Tibial nerve (tissue), 4 donors: Measurements from ENCODE around the gene EML6. TPM values are rescaled to one million over a fixed set of nuclear protein-coding genes. Genes with fewer than 3 reads are reported as not detected.

Source experiments
- DNase-seq, 2 donors: peaks; one replicate each; pipeline ENCODE4 v3.0.0-alpha.2; 2019; ENCODE audit warnings: low spot score in 2 of 2
- H3K27ac ChIP-seq, 4 donors: fragments of 200-600 bp; sonication (generic) in 3 of 4; one replicate each; pipeline ENCODE4 v1.5.1; 2017 to 2019; ENCODE audit warnings: mild to moderate bottlenecking in 1 of 4
- H3K27me3 ChIP-seq, 2 donors: fragments of 200-600 bp; sonication (generic) in 1 of 2; one replicate each; pipeline versions ENCODE4 v1.5.1 to v1.6.0; 2017 to 2019
- H3K36me3 ChIP-seq, 3 donors: fragments of 200-600 bp; sonication (generic); one replicate each; pipeline ENCODE4 v1.5.1; 2018 to 2019
- H3K4me1 ChIP-seq, 4 donors: fragments of 200-600 bp; sonication (generic) in 3 of 4; one replicate each; pipeline ENCODE4 v1.5.1; 2017 to 2019
- H3K4me3 ChIP-seq, 4 donors: fragments of 200-600 bp; sonication (generic) in 3 of 4; one replicate each; pipeline ENCODE4 v1.5.1; 2017 to 2019; ENCODE audit warnings: mild to moderate bottlenecking in 1 of 4, moderate library complexity in 1 of 4
- H3K9me3 ChIP-seq, 4 donors: fragments of 200-600 bp; sonication (generic) in 3 of 4; one replicate each; pipeline ENCODE4 v1.5.1; 2017 to 2019
- EP300 ChIP-seq, 2 donors: sonication (generic); formaldehyde crosslinking; IDR thresholded peaks; one replicate each; pipeline ENCODE4 v1.6.1; 2017; ENCODE audit warnings: antibody characterized with exemption in 2 of 2, mild to moderate bottlenecking in 1 of 2
- POLR2A ChIP-seq, 2 donors: fragments of 450-650 bp; IDR thresholded peaks; one replicate each; pipeline ENCODE4 v1.6.1; 2017; ENCODE audit warnings: antibody characterized with exemption in 2 of 2, mild to moderate bottlenecking in 2 of 2, moderate library complexity in 2 of 2
- WGBS, 2 donors: methylation state at CpG; one replicate each; pipeline ENCODE4 v1.1.5; 2018; 5-methylcytosine and 5-hydroxymethylcytosine counted together
- total RNA-seq, 4 donors: library from RNA; depleted of rRNA; stranded (reverse); fragments of >200 nt; gene quantifications; one replicate each; pipeline ENCODE4 v1.1.0, GENCODE V29; 2016
- TF ChIP-seq, protein P1 (sequence below), 5 experiments: fragments of 200-600 bp in 3 of 5; fragments of 450-650 bp in 2 of 5; sonication (generic) in 3 of 5; IDR thresholded peaks; one replicate each; pipeline ENCODE4 v1.5.1; 2016 to 2019; ENCODE audit warnings: antibody characterized with exemption in 5 of 5, mild to moderate bottlenecking in 3 of 5, moderate library complexity in 2 of 5

The EML6 gene
- total RNA-seq, 4 donors from 2014 or later = 0.60 to 18.0 (median 0.93) TPM

DNA sequence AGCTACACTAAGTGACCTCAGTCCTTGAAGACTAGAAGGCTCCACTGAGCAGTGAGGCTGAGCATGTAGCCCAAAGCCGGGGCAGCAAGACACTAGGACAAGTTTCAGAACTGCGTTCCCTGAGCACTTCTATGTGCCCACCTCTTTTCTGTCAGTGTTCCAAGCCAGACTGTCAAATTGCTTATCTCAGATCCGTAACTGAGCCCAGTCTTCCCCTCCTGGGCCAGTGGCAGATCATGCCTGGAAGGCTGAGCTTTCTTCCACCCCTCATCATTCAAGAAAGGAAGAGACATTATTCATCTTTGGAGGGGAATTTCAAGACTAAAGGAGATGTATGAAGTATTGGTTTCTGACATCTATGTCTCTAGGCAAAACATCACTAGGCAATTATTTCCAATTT lies 49.8 kb downstream of the EML6 start:
- Histone ChIP-seq H3K9me3 (peaks cover 0 to 17% (median 3%) of the 10 kb centered on the region in 4 donors), H3K4me3 (no peak overlapping the region), H3K27me3 (no peaks in the 10 kb centered on the region), H3K36me3 (no peaks in the 10 kb centered on the region), H3K27ac (no peak overlapping the region), H3K4me1 (no peaks in the 10 kb centered on the region)
- WGBS, 2 donors = 86 to 92% methylated on average over 3 of the region's 3 CpGs
- TF ChIP-seq EP300 (IDR thresholded peaks at IDR 0.05) (no peak), POLR2A (IDR thresholded peaks at IDR 0.05) (no peak)
- TF ChIP-seq, protein P1, sequence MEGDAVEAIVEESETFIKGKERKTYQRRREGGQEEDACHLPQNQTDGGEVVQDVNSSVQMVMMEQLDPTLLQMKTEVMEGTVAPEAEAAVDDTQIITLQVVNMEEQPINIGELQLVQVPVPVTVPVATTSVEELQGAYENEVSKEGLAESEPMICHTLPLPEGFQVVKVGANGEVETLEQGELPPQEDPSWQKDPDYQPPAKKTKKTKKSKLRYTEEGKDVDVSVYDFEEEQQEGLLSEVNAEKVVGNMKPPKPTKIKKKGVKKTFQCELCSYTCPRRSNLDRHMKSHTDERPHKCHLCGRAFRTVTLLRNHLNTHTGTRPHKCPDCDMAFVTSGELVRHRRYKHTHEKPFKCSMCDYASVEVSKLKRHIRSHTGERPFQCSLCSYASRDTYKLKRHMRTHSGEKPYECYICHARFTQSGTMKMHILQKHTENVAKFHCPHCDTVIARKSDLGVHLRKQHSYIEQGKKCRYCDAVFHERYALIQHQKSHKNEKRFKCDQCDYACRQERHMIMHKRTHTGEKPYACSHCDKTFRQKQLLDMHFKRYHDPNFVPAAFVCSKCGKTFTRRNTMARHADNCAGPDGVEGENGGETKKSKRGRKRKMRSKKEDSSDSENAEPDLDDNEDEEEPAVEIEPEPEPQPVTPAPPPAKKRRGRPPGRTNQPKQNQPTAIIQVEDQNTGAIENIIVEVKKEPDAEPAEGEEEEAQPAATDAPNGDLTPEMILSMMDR (IDR thresholded peaks at IDR 0.05) = no peak
- DNase-seq = no peak

DNA sequence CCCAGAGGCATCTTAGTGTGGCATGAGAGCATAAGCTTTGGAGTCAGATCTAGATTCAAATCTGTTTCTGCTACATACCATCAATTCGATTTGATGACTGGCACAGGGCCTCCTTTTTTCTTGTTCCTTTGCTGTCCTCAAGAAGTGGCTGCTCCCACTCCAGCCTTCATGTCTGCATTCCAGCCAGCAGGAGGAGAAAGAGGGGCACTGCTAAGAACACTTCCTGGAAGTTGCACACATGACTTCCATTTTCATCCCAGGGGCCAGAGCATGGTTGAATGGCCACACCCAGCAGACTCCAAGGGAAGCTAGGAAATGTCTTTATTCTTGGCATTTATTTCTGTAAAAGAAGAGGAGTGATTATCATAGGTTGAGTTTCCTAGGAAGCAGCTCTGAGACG lies 50.4 kb downstream of the EML6 start:
- 71 to 88% methylated on average over 2 of the region's 2 CpGs for WGBS, 2 donors

DNA sequence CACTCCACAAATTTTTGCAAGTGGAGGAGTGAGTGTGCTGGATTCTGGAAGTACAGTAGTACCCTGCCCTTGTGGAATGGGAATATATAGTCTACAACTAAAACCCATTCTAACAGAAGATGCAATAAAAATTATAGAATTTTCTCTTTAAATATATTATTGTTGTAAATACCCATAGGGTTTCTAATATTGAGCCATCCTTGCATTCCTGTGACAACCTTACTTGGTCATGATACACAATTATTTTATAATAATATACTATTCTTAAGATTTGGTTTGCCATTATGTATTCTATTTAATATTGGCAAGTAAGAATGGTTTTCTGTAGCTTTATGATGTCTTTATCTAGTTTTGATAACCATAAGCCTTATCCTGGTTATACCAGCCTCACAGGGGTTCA lies 52.2 kb downstream of the EML6 start:
- H3K36me3 ChIP-seq = no peaks in the 10 kb centered on the region
- TF ChIP-seq EP300 (IDR thresholded peaks at IDR 0.05) (no peak), POLR2A (IDR thresholded peaks at IDR 0.05) (no peak)
- TF ChIP-seq, protein P1 (IDR thresholded peaks at IDR 0.05) = no peak
- DNase-seq = no peak
- H3K27me3 ChIP-seq = no peaks in the 10 kb centered on the region
- H3K4me3 ChIP-seq = no peak overlapping the region
- H3K4me1 ChIP-seq = no peaks in the 10 kb centered on the region
- H3K27ac ChIP-seq = no peak overlapping the region
- H3K9me3 ChIP-seq = peaks cover 0 to 17% (median 3%) of the 10 kb centered on the region in 4 donors

More for the DNA sequence above, 50.4 kb downstream of the EML6 start:
- H3K9me3 ChIP-seq = peaks cover 0 to 17% (median 3%) of the 10 kb centered on the region in 4 donors
- no peaks in the 10 kb centered on the region for H3K27me3 ChIP-seq
- no peak for TF ChIP-seq EP300 (IDR thresholded peaks at IDR 0.05)
- TF ChIP-seq, protein P1 (IDR thresholded peaks at IDR 0.05) = no peak
- no peak for TF ChIP-seq POLR2A (IDR thresholded peaks at IDR 0.05)
- H3K4me3 ChIP-seq = no peak overlapping the region
- H3K36me3 ChIP-seq = no peaks in the 10 kb centered on the region
- H3K27ac ChIP-seq = no peak overlapping the region
- no peak for DNase-seq
- H3K4me1 ChIP-seq = no peaks in the 10 kb centered on the region

DNA sequence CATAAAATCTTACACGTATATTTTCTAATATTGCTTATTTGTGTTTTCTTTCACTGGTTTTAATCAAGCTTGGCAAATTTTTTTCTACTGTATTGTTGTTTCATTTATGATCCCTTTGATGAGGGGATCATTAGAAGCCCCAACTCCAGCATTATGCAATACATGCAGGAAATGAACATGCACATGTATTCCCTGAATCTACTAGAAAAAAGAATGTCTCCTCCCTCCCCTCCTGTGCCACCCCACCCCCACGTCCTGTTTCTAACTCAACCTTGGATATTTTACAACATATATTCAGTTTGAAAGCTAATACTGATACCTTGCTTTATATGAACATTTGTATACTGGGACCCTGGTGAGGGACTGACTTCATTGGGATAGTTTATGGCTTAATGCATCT lies 53.0 kb downstream of the EML6 start:
- no peak for DNase-seq
- Histone ChIP-seq H3K4me1 (no peaks in the 10 kb centered on the region), H3K27ac (no peak overlapping the region), H3K4me3 (no peak overlapping the region), H3K36me3 (no peaks in the 10 kb centered on the region), H3K9me3 (peaks cover 0 to 17% (median 3%) of the 10 kb centered on the region in 4 donors), H3K27me3 (no peaks in the 10 kb centered on the region)
- TF ChIP-seq EP300 (IDR thresholded peaks at IDR 0.05) (no peak), POLR2A (IDR thresholded peaks at IDR 0.05) (no peak)
- TF ChIP-seq, protein P1 (IDR thresholded peaks at IDR 0.05) = no peak
- 66 to 86% methylated on average over 2 of the region's 2 CpGs for WGBS, 2 donors

DNA sequence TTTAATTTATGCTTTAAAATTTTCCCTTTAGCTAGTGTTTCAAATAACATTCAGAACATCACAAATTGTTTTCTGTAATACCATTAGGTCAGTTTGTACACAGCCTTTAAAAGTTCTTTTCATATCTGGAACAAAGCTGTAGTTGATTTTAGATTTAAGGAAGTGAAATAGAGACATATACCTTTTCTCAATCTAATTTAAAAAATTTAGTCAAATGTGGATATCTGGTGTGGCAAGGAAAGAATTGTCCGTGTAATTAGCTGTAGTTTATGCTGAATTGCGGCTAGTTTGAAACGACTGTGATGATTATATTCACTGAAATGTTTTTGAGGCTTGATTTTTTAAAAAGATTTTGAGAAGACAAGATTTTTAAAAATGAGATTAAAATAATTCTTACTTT lies 59.9 kb downstream of the EML6 start:
- H3K4me1 ChIP-seq = no peaks in the 10 kb centered on the region
- WGBS, 2 donors = 90 to 94% methylated on average over 3 of the region's 3 CpGs
- TF ChIP-seq POLR2A (IDR thresholded peaks at IDR 0.05) (no peak), EP300 (IDR thresholded peaks at IDR 0.05) (no peak)
- TF ChIP-seq, protein P1 (IDR thresholded peaks at IDR 0.05) = no peak
- no peak overlapping the region for H3K27ac ChIP-seq
- DNase-seq = no peak
- H3K36me3 ChIP-seq = no peaks in the 10 kb centered on the region
- H3K4me3 ChIP-seq = no peak overlapping the region
- no peaks in the 10 kb centered on the region for H3K27me3 ChIP-seq
- H3K9me3 ChIP-seq = no peaks in the 10 kb centered on the region
